WTC11 (cell line): ENCODE data around the gene YPEL4. TPM values are rescaled to one million over a fixed set of nuclear protein-coding genes. Genes with fewer than 3 reads are reported as not detected.

Source experiments
- ATAC-seq: fragments of 200-7000 bp; cut with Tn5 transposase; 2 replicates; pipeline ENCODE4 v1.10.0; 2021; ENCODE audit warnings: mild to moderate bottlenecking, moderate library complexity
- CTCF ChIA-PET: fragments of 300-600 bp; sonication (Branson Sonifier 250); formaldehyde crosslinking; loops from one replicate; lab custom pipeline; 2021; ENCODE audit warnings: antibody characterized with exemption; lab: Charles Lee
- POLR2A ChIA-PET: fragments of 350-600 bp; sonication (Branson Sonifier 250); formaldehyde crosslinking; loops from one replicate; lab custom pipeline; 2021; ENCODE audit warnings: antibody characterized with exemption; lab: Charles Lee
- DNase-seq: peaks from one replicate; pipeline ENCODE4 v3.0.0; 2021; ENCODE audit warnings: low spot score
- H3K27ac Mint-ChIP-seq: 2 replicates; pipeline ENCODE4 v1.8.0; 2021; ENCODE audit warnings: mixed read lengths
- H3K27me3 Mint-ChIP-seq: 2 replicates; pipeline ENCODE4 v1.8.0; 2021; ENCODE audit warnings: low read depth, mild to moderate bottlenecking, moderate library complexity, mixed read lengths
- H3K36me3 Mint-ChIP-seq: 2 replicates; pipeline ENCODE4 v1.8.0; 2021; ENCODE audit warnings: mixed read lengths
- H3K4me1 Mint-ChIP-seq: 2 replicates; pipeline ENCODE4 v1.8.0; 2022; ENCODE audit warnings: mixed read lengths
- H3K4me3 Mint-ChIP-seq: 2 replicates; pipeline ENCODE4 v1.8.0; 2021; ENCODE audit warnings: mild to moderate bottlenecking, moderate library complexity, mixed read lengths
- H3K9me3 Mint-ChIP-seq: 2 replicates; pipeline ENCODE4 v1.8.0; 2021; ENCODE audit warnings: mixed read lengths
- ATF3 ChIP-seq: sonication (generic); formaldehyde crosslinking; conservative IDR thresholded peaks from 2 replicates; pipeline ENCODE4 v1.8.1; 2022; ENCODE audit warnings: mild to moderate bottlenecking, missing genetic modification reagents
- CDX4 ChIP-seq: fragments of 250-450 bp; sonication (Bioruptor Pico); IDR thresholded peaks from 2 replicates; pipeline ENCODE4 v1.9.0; 2021; ENCODE audit warnings: moderate library complexity, mild to moderate bottlenecking, inconsistent platforms, borderline replicate concordance
- CREM ChIP-seq: sonication (generic); formaldehyde crosslinking; IDR thresholded peaks from 2 replicates; pipeline ENCODE4 v1.8.1; 2022; ENCODE audit warnings: mild to moderate bottlenecking, missing genetic modification reagents, moderate library complexity
- ETV6 ChIP-seq: sonication (generic); formaldehyde crosslinking; IDR thresholded peaks from 2 replicates; pipeline ENCODE4 v1.8.1; 2022; ENCODE audit warnings: mild to moderate bottlenecking, missing genetic modification reagents
- FOXJ3 ChIP-seq: sonication (generic); formaldehyde crosslinking; IDR thresholded peaks from 2 replicates; pipeline ENCODE4 v1.9.0; 2021; ENCODE audit warnings: missing genetic modification reagents, mild to moderate bottlenecking, borderline replicate concordance
- HMGA2 ChIP-seq: fragments of 250-450 bp; sonication (Bioruptor Pico); IDR thresholded peaks from 2 replicates; pipeline ENCODE4 v1.4.0; 2021; ENCODE audit warnings: mild to moderate bottlenecking, moderate library complexity
- HMGXB4 ChIP-seq: sonication (generic); formaldehyde crosslinking; IDR thresholded peaks from 2 replicates; pipeline ENCODE4 v1.8.1; 2023; ENCODE audit warnings: mild to moderate bottlenecking, moderate library complexity, missing genetic modification reagents
- IRF2 ChIP-seq: sonication (generic); formaldehyde crosslinking; IDR thresholded peaks from 2 replicates; pipeline ENCODE4 v1.8.0; 2022; ENCODE audit warnings: low read depth, missing genetic modification reagents, borderline replicate concordance
- NFYB ChIP-seq: sonication (generic); formaldehyde crosslinking; conservative IDR thresholded peaks from 2 replicates; pipeline ENCODE4 v1.8.0; 2022; ENCODE audit warnings: low read depth, missing genetic modification reagents
- TP53 ChIP-seq: sonication (generic); formaldehyde crosslinking; IDR thresholded peaks from 2 replicates; pipeline ENCODE4 v1.8.1; 2023; ENCODE audit warnings: mild to moderate bottlenecking, missing genetic modification reagents
- ZBTB43 ChIP-seq: sonication (generic); formaldehyde crosslinking; IDR thresholded peaks from 2 replicates; pipeline ENCODE4 v1.8.1; 2023; ENCODE audit warnings: mild to moderate bottlenecking, missing genetic modification reagents
- ZNF219 ChIP-seq: sonication (generic); formaldehyde crosslinking; IDR thresholded peaks from 2 replicates; pipeline ENCODE4 v1.8.0; 2023; ENCODE audit warnings: missing genetic modification reagents, mild to moderate bottlenecking, borderline replicate concordance
- ZNF416 ChIP-seq: fragments of 250-450 bp; sonication (Bioruptor Pico); IDR thresholded peaks from 2 replicates; pipeline ENCODE4 v1.9.0; 2021; ENCODE audit warnings: mild to moderate bottlenecking, inconsistent platforms
- ZNF532 ChIP-seq: fragments of 250-450 bp; sonication (Bioruptor Pico); IDR thresholded peaks from 2 replicates; pipeline ENCODE4 v1.9.0; 2021; ENCODE audit warnings: mild to moderate bottlenecking, borderline replicate concordance
- total RNA-seq: library from RNA; stranded (reverse); gene quantifications from 3 replicates; pipeline ENCODE4 v1.2.3, GENCODE V29; 2021

The YPEL4 gene
- total RNA-seq, 1 experiment from 2014 or later = 0.15 TPM

GRCh38 chr11:57638811-57639320, 10.8 kb downstream of the YPEL4 start (continued):
- TF ChIP-seq ZNF532 (CRISPR knock-in tag) (0 out of 2 replicates have a peak, but pooled peaks have one; percentile 44), ZNF416 (CRISPR knock-in tag) (peak; percentile 23; the same call in 1 of the 2 replicates), HMGXB4 (CRISPR knock-in tag) (peak; percentile 11; the same call in 1 of the 2 replicates), ZNF219 (CRISPR knock-in tag) (no peak)
- TF ChIP-seq, all 79 proteins: peak for 9

GRCh38 chr11:57638005-57638781, 11.5 kb downstream of the YPEL4 start:
- Mint-ChIP-seq H3K36me3 (peaks cover 32% of the 10 kb centered on the region), H3K27me3 (peaks cover 18% of the 10 kb centered on the region), H3K27ac (peak overlapping the region; percentile 99), H3K4me3 (peak overlapping the region; percentile 96), H3K4me1 (peaks cover 48% of the 10 kb centered on the region), H3K9me3 (no peaks in the 10 kb centered on the region)
- CTCF ChIA-PET = interaction anchor here (1.2 to 7.6 kb wide), 6 partner anchors 40 to 178 kb away, joined by 4 to 363 read pairs (median 19); partner anchors contain the start of genes RTN4RL2 and UBE2L6
- DNase-seq (peak; percentile 94), ATAC-seq (peak; percentile 69)
- POLR2A ChIA-PET = interaction anchor here (0.7 to 6.6 kb wide), 13 partner anchors 9 to 327 kb away, joined by 3 to 115 read pairs (median 6); partner anchors contain the start of genes CTNND1, SERPING1, UBE2L6 and YPEL4
- TF ChIP-seq ZBTB43 (CRISPR knock-in tag) (peak; percentile 81; the same call in 1 of the 2 replicates), NFYB (peak; percentile 72), ZNF416 (CRISPR knock-in tag) (peak; percentile 65; the same call in 1 of the 2 replicates), HMGA2 (CRISPR knock-in tag) (no peak), CDX4 (CRISPR knock-in tag) (no peak), ATF3 (CRISPR knock-in tag) (no peak), TP53 (CRISPR knock-in tag) (peak; percentile 68), ETV6 (CRISPR knock-in tag) (0 out of 2 replicates have a peak, but pooled peaks have one; percentile 44), FOXJ3 (0 out of 2 replicates have a peak, but pooled peaks have one; percentile 15), CREM (CRISPR knock-in tag) (peak; percentile 72; the same call in 1 of the 2 replicates), IRF2 (CRISPR knock-in tag) (no peak), ZNF532 (CRISPR knock-in tag) (no peak)
